Hepatocyte (in vitro differentiated cells): ENCODE results near the gene TMED6.

Experiments used
- CTCF ChIP-seq: fragments of 200-600 bp; sonication (generic); IDR thresholded peaks from 2 replicates; pipeline ENCODE4 v1.5.1; 2016; ENCODE audit warnings: antibody characterized with exemption, mild to moderate bottlenecking; ENCODE audit not compliant: poor library complexity
- EZH2 ChIP-seq: fragments of 200-600 bp; sonication (generic); IDR thresholded peaks from 2 replicates; pipeline ENCODE4 v1.6.1; 2016; ENCODE audit warnings: antibody characterized with exemption, mild to moderate bottlenecking, borderline replicate concordance
- EZH2phosphoT487 ChIP-seq: fragments of 200-600 bp; sonication (generic); IDR thresholded peaks from one replicate; pipeline ENCODE4 v1.6.1; 2018; ENCODE audit warnings: antibody characterized with exemption, mild to moderate bottlenecking, low read depth, moderate library complexity; ENCODE audit not compliant: unreplicated experiment, severe bottlenecking

GRCh38 chr16:69306031-69306430, 45.6 kb downstream of the TMED6 start:
- TF ChIP-seq CTCF = no peak
- TF ChIP-seq EZH2phosphoT487 = no peak
- TF ChIP-seq EZH2 = no peak
